ENCODE results near the gene RSPH9. TPM values are rescaled to one million over a fixed set of nuclear protein-coding genes. Genes with fewer than 3 reads are reported as not detected.

RSPH9 gene
- total RNA-seq, 1 donor from 2014 or later, result 0.48 TPM

DNA sequence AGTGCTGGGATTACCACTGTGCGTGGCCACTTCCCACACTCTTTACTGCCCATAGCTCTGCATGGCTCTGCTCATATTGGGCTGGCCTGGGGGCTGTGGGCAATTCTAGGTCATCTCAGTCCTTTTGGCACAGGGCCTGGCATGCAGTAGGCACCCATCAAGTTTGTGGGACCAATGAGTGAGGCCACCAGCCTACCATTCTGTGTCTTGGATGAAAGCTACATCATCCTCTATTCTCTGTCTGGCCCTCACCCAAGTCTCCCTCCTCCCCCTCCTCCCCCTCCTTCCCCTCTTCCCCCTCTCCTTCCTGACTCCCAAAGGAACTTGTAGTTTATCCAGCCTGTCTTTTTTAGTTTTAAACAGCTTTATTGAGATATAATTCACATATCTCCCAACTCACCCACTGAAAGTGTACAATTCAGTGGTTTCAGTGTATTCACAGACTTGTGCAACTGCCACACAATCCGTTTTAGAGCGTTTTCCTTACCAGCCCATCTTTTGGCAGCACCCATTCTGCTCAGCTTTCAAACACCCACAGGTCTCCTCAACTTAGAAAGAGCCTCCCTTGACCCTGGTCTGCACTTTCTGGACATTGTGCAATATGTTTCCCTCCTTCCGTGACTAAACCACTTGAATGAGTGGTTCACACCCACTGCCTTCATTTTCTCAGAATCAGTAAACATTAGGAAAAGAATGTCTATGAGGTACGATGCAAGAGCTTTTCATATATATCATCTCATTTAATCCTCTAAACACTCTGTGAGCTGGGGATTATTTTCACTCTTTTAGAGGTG lies 64.2 kb downstream of the RSPH9 start:
- DNase-seq (ENCODE audit: low spot score), result peak; percentile 85

DNA sequence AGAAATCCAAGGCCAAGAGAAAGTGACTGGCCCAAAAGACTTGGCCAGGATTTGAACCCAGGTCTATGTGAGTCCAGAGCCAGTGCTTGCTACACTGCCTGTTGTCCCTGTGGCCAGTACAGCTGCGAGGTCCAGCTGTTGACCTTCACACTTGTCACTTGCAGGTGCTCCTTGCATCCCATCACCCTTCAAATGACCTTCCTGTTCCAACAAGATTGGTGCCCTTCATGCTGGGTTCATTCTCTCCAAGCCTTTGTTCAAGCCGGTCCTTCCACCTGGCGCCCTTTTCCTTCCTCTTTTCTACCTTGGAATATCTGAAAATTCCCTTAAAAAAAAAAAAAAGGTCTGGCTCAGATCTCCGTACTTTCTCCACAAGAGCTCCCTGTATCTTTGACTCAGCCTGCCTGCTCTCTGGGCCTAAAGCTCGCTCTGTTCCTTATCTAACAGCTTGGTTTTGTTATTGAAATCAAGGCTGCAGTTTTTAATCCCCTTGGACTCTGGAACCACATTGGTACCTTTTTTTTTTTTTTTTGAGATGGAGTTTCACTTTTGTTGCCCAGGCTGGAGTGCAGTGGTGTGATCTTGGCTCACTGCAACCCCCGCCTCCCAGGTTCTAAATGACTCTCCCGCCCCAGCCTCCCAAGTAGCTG lies 64.9 kb downstream of the RSPH9 start:
- peak; percentile 78 for DNase-seq (ENCODE audit: low spot score)

DNA sequence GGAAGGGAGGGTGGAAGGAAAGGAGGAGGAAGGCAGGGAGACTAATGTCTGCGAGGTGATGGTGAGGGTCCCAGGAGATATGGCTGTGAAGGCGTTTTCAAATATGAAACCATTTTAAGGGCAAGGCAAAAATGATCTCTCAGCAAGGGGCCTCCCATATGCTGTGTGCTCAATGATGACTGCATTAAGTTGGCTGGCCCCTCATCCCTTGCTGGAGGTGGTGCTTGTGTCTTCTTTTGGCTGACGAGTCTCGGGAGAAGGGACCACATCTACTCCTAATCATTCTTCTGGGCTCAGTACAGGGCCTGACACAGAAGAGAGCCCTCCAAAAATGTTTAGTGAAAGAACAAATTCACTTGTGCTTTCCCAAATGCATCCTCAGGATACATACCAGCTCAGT lies 65.7 kb downstream of the RSPH9 start:
- no peak for DNase-seq (ENCODE audit: low spot score)

DNA sequence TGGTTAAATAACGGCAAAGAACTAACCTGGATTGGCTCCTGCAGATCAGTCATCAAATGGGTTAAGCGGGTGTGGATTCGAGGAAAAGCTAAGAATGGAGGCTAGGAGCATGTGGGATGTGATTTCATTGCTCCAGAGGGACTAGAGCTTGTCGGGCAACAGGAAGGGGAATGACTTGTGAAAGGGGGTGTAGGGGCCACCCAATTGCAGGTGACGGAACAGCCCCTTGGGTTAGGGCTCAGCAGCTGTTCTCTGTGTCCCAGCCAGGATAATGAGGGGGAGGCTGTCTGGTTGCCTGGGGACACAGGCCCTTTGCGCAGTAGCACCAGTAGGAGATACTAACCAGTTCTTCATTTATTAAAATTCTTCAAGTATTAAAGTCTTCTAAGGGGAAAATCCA lies 67.7 kb downstream of the RSPH9 start:
- no peak for DNase-seq (ENCODE audit: low spot score)

DNA sequence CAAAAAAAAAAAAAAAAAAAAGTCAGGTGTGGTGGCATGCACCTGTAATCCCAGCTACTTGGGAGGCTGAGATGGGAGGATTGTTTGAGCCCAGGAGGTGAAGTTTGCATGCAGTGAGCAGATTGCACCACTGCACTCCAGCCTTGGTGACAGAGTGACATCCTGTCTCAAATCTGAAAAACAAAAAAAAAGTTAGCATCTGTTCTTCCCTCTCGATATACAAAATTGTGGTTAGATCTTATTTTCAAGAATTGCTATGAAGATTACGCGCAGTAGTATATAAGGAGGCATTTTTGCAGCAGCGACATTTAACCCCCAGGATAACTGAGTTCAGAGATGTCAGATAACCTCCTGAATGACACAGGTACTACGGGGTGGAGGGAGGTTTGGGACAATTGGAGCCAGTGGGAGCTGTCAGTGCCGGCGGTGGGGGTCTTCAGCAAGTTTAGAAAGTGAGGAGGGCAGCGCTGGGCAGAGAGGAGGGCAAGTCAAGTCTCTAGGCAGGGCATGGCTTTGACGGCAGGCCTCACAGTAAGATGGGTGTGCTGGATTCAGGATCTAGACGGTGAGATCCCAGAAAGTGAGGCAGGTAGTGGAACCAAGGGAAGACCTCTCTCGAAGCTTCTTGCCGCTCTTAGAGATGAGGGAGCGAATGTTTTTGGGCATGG lies 68.9 kb downstream of the RSPH9 start:
- DNase-seq (ENCODE audit: low spot score), result no peak

DNA sequence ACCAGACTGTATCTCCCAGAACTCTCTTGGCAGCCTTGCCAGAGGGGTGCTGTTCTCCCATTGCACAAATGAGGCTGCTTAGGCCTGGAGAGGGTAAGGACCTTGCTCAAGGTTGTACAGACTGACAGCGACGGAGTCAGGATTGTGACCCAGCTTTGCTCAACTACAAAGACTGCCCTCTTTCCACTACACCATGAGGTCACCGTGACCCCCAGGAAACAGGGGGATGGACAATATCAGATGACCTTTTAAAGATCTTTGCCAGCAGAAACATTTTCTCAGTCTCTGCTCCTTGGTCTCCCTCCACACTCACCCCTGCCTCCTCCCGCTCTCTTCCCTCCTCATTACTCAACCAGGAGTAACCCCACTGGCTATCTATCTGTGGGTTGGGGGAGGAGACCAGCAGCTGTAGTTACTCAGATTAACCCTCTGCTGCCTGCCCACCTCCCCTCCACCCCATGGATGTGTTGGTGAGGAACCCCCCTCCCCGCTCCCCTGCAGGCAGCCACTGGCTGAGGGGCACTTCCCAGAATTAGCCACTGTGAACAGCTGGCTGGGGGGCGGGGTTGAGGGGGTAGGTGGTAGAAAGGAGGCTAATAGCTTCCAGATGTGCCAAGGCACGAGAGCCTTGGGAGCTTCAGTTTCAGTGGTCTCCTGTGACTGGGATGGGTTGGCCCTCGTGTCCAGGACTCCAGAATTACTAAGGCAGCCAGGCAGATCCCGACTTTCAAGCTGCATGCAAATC lies 69.6 kb downstream of the RSPH9 start:
- peak; percentile 36 for DNase-seq (ENCODE audit: low spot score)

DNA sequence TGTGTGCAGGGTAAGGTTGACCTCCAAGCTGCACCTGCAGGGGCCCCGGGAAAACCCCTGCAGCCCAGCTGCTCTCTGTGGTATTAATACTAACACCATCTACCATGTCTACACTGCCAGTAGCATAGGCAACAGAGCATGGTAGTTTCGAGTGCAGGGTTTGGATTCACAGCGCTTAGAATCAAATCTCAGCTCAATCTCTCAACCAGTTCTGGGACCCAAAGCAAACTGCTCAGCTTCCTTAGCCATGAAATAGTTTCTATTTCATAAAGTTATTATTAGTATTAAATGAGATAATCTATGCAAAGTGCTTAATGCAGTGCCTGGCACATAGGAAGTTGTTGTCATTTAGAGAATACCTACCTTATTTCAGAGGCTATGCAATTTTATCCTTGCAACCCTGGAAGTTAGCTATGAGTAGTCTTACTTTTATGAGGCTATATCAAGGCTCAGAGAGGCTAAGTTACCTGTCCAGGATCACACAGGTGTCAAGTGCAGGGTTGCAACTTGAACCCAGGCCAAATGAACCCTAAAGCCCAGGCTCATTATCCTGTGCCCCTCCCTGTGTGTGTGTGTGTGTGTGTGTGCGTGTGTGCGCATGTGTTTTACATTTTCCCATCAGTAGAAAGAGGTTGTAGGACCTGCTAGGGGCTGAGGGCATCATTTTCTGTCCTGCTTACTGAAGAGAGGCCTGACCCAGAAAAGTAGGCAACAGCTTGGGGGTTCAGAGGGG lies 70.4 kb downstream of the RSPH9 start:
- DNase-seq (ENCODE audit: low spot score), result no peak

DNA sequence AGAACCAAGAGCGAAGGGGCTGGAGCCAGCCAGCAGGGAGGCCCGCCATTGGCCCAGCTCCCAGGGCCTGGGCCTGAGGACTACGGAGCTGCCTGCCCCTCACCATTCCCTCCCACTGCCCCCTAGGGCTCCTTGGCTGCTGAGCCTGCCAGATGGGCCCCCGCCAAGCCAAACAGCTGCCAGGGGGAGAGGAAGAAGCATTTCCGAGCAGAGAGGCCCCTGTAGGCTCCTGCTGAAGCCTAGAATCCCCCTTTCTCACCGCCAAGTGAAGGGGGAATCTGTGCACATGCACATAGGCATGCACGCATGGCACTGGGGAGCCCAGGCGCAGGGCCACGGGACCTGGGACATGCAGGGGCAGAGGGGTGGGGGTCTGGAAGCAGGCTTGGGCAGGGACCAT lies 71.3 kb downstream of the RSPH9 start:
- DNase-seq (ENCODE audit: low spot score), result peak; percentile 84

DNA sequence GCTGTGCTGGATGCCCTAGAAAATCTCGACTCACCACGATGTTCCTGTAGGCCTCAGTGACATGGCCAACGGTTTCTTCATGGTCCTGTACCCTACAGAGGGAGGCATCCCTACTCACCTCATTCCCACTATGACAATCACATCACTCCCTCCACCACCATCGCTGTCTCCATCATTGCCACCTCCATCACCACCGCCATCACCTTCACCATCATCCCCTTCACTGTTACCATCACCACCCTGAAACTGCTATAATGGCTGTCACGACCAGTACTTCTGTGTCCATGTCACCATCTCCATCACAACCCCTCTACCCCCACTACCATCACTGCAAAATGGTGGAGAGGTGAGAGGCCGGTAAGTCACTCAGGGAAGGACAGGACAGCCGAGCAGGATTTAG lies 72.6 kb downstream of the RSPH9 start:
- DNase-seq (ENCODE audit: low spot score), result no peak

DNA sequence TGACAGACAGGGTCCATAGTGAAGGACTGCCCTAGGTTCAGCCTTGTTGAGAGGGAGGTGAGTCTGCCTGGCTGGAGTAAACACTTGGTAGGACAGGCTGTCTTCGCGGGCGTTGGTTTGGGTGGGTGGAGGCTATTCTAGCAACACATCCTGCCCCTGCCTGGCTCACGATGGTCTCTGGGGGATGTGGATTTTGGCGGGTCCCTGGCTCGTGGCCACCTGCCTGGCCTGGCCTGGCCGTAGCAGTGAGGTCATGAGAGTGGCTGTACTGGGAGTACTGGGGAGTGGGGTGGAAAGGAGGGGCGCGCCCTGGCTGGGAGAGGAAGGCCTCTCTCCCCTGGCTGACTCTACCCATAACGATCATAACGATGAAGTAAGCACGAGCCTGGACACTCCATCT lies 73.0 kb downstream of the RSPH9 start:
- DNase-seq (ENCODE audit: low spot score), result no peak

DNA sequence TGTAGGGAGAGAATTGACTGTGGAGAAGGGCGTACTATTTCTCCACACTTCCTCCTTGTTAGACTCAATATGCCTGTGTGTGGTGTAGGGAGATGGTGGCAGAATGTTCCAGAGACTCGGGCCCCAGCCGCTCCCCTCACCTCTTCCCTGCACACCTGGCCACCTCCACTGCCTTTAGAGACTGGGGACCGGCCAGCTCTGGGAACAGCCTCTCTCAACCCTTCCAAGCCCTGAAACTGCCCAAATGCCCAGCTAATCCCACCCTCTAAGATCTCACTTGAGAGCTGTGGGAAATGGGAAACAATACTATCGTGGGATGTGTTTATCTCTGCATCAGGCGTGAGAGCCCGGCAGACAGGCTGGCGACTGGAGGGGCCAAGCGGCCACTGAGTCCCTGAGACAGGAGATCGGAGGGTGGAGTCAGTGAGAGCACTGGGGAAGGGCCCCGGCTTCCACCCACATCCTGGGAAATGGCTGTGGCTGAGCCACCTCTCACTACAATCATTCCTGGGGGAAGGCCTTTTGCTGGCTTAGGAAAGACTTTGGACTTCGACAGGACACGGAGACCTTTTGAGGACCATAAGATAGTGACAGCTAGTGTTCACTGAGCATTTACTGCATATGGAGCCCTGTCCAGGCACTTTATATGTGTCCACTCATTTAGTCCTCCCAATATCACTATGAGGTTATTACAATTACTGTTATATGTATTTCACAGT lies 73.7 kb downstream of the RSPH9 start:
- DNase-seq (ENCODE audit: low spot score), result no peak

DNA sequence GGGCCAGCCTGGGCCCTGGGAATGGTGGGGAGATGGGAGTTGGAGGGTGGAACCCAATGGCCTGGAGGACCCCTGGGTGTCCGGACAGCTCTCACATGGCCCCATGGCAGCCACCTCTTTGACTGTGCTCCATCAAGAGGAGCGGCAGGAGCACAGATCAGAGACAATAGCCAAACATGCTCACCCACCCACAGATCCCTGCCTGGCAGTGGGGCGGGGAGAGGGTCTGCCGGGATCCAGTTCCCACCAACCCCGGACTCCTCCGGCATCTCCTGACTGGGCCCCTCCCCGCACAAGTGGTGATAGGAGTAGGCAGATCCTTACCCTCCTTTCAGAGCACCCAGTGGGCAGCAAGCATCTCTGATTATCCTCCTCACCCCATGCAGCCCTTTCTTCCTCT lies 74.7 kb downstream of the RSPH9 start:
- DNase-seq (ENCODE audit: low spot score), result no peak

DNA sequence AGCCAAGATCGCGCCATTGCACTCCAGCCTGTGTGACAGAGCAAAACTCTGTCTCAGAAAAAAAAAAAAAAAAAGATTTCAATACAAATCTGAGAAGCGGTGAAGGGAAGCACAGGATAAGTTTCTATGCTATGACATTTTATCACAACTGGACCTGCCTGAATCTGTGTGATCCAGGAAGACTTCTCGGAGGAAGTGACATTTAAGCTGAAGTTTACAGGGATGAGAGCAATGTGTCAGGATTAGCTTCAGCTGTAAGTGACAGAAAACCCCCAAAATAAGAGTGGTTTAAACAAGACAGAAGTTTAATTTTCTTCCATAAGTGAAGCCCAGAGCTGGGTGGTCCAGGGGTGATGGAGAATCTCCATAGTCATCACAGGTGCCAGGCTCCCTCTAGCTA lies 76.2 kb downstream of the RSPH9 start:
- DNase-seq (ENCODE audit: low spot score), result no peak

Other genes starting within 250 kb of the RSPH9 start
- gene ABCC10, start 217.5 kb upstream of the RSPH9 start, total RNA-seq (ENCODE audit: insufficient read depth, low replicate concordance), result 10.6 TPM
- gene DLK2, start 189.5 kb upstream of the RSPH9 start, total RNA-seq (ENCODE audit: insufficient read depth, low replicate concordance), result 4.8 TPM
- 17.6 TPM for gene TJAP1, start 167.5 kb upstream of the RSPH9 start, total RNA-seq (ENCODE audit: insufficient read depth, low replicate concordance)
- gene LRRC73, start 134.7 kb upstream of the RSPH9 start, total RNA-seq (ENCODE audit: insufficient read depth, low replicate concordance), result not detected
- 57.3 TPM for gene YIPF3, start 128.1 kb upstream of the RSPH9 start, total RNA-seq (ENCODE audit: insufficient read depth, low replicate concordance)
- 20.2 TPM for gene POLR1C, start 127.9 kb upstream of the RSPH9 start, total RNA-seq (ENCODE audit: insufficient read depth, low replicate concordance)
- gene XPO5, start 69.0 kb upstream of the RSPH9 start, total RNA-seq (ENCODE audit: insufficient read depth, low replicate concordance), result 15.9 TPM
- 19.3 TPM for gene POLH, start 68.9 kb upstream of the RSPH9 start, total RNA-seq (ENCODE audit: insufficient read depth, low replicate concordance)
- gene GTPBP2, start 15.8 kb upstream of the RSPH9 start, total RNA-seq (ENCODE audit: insufficient read depth, low replicate concordance), result 19.3 TPM
- gene MAD2L1BP, start 9.2 kb upstream of the RSPH9 start, total RNA-seq (ENCODE audit: insufficient read depth, low replicate concordance), result 17.3 TPM
- gene MRPS18A, start 42.8 kb downstream of the RSPH9 start, total RNA-seq (ENCODE audit: insufficient read depth, low replicate concordance), result 23.1 TPM
- 210 TPM for gene VEGFA, start 125.2 kb downstream of the RSPH9 start, total RNA-seq (ENCODE audit: insufficient read depth, low replicate concordance)